ENCODE results near the gene LRRC75A.
A peak's percentile ranks its signal among the peaks of the same experiment; 100 is the strongest.

LRRC75A gene

GRCh38 chr17:16484445-16485175 is 7.4 kb downstream of the LRRC75A start:
- Histone ChIP-seq H3K27ac (ENCODE audit: low read depth, low read length) (no peak overlapping the region), H3K4me1 (ENCODE audit: control insufficient read depth in 1 of 2, insufficient read depth in 2 of 2, low read length in 2 of 2) (peaks cover 53 to 69% of the 10 kb centered on the region in 2 donors), H3K9me3 (ENCODE audit: control insufficient read depth in 1 of 2, low read length in 2 of 2) (no peaks in the 10 kb centered on the region), H3K4me3 (ENCODE audit: low read depth in 1 of 2, low read length in 2 of 2) (peak overlapping the region; percentile 10 to 32), H3K9ac (ENCODE audit: low read depth in 1 of 2, low read length in 2 of 2) (no peak overlapping the region), H3K27me3 (ENCODE audit: control insufficient read depth in 1 of 2, insufficient read depth in 2 of 2, low read length in 2 of 2) (no peaks in the 10 kb centered on the region), H3K36me3 (ENCODE audit: control insufficient read depth in 1 of 2, insufficient read depth in 2 of 2, low read length in 2 of 2) (peaks cover 5 to 19% of the 10 kb centered on the region in 2 donors)

- Histone ChIP-seq H3K27me3 (ENCODE audit: control insufficient read depth in 1 of 2, insufficient read depth in 2 of 2, low read length in 2 of 2) (no peaks in the 10 kb centered on the region), H3K27ac (ENCODE audit: low read depth, low read length) (no peak overlapping the region), H3K36me3 (ENCODE audit: control insufficient read depth in 1 of 2, insufficient read depth in 2 of 2, low read length in 2 of 2) (peaks cover 5 to 19% of the 10 kb centered on the region in 2 donors), H3K9ac (ENCODE audit: low read depth in 1 of 2, low read length in 2 of 2) (peak overlapping the region in 1 of 2 donors; percentile 6), H3K9me3 (ENCODE audit: control insufficient read depth in 1 of 2, low read length in 2 of 2) (no peaks in the 10 kb centered on the region), H3K4me3 (ENCODE audit: low read depth in 1 of 2, low read length in 2 of 2) (no peak overlapping the region), H3K4me1 (ENCODE audit: control insufficient read depth in 1 of 2, insufficient read depth in 2 of 2, low read length in 2 of 2) (peaks cover 38 to 69% of the 10 kb centered on the region in 2 donors)
Measured at GRCh38 chr17:16483021-16483645, 8.9 kb downstream of the LRRC75A start.

DNA sequence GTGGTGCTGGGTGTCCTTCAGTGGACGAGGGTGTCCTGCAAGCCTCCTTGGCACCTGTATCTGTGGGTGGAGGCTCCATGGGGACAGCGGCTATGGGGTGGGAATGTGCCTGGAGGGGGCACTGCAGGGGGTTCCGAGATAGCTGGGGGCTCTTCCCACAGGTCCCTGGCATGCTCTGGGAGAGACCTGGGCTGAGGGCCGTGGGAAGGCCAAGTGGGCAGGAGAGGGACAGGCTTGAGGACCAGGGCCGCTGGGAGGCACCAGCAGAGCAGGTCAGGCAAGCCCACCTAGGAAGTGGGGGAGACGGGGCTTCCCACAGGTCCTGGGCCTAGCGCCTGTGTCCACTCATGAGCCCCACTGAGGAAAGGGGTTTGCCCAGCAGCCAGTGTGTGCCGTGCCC is 9.7 kb downstream of the LRRC75A start:
- Histone ChIP-seq H3K4me3 (ENCODE audit: low read depth in 1 of 2, low read length in 2 of 2) (no peak overlapping the region), H3K9me3 (ENCODE audit: control insufficient read depth in 1 of 2, low read length in 2 of 2) (no peaks in the 10 kb centered on the region), H3K27me3 (ENCODE audit: control insufficient read depth in 1 of 2, insufficient read depth in 2 of 2, low read length in 2 of 2) (no peaks in the 10 kb centered on the region), H3K27ac (ENCODE audit: low read depth, low read length) (no peak overlapping the region), H3K9ac (ENCODE audit: low read depth in 1 of 2, low read length in 2 of 2) (no peak overlapping the region), H3K4me1 (ENCODE audit: control insufficient read depth in 1 of 2, insufficient read depth in 2 of 2, low read length in 2 of 2) (peaks cover 37 to 69% of the 10 kb centered on the region in 2 donors), H3K36me3 (ENCODE audit: control insufficient read depth in 1 of 2, insufficient read depth in 2 of 2, low read length in 2 of 2) (peaks cover 5 to 17% of the 10 kb centered on the region in 2 donors)

GRCh38 chr17:16480995-16481394 is 11.0 kb downstream of the LRRC75A start:
- Histone ChIP-seq H3K27ac (ENCODE audit: low read depth, low read length) (no peak overlapping the region), H3K9ac (ENCODE audit: low read depth in 1 of 2, low read length in 2 of 2) (no peak overlapping the region), H3K4me1 (ENCODE audit: control insufficient read depth in 1 of 2, insufficient read depth in 2 of 2, low read length in 2 of 2) (peaks cover 31 to 57% of the 10 kb centered on the region in 2 donors), H3K9me3 (ENCODE audit: control insufficient read depth in 1 of 2, low read length in 2 of 2) (no peaks in the 10 kb centered on the region), H3K36me3 (ENCODE audit: control insufficient read depth in 1 of 2, insufficient read depth in 2 of 2, low read length in 2 of 2) (peaks cover 5 to 17% of the 10 kb centered on the region in 2 donors), H3K4me3 (ENCODE audit: low read depth in 1 of 2, low read length in 2 of 2) (no peak overlapping the region), H3K27me3 (ENCODE audit: control insufficient read depth in 1 of 2, insufficient read depth in 2 of 2, low read length in 2 of 2) (no peaks in the 10 kb centered on the region)

- peaks cover 0 to 19% of the 10 kb centered on the region in 2 donors for H3K36me3 ChIP-seq (ENCODE audit: control insufficient read depth in 1 of 2, insufficient read depth in 2 of 2, low read length in 2 of 2)
- H3K27me3 ChIP-seq (ENCODE audit: control insufficient read depth in 1 of 2, insufficient read depth in 2 of 2, low read length in 2 of 2): no peaks in the 10 kb centered on the region
- H3K27ac ChIP-seq (ENCODE audit: low read depth, low read length): no peak overlapping the region
- H3K4me1 ChIP-seq (ENCODE audit: control insufficient read depth in 1 of 2, insufficient read depth in 2 of 2, low read length in 2 of 2): peaks cover 17 to 46% of the 10 kb centered on the region in 2 donors
- H3K9ac ChIP-seq (ENCODE audit: low read depth in 1 of 2, low read length in 2 of 2): no peak overlapping the region
- H3K4me3 ChIP-seq (ENCODE audit: low read depth in 1 of 2, low read length in 2 of 2): no peak overlapping the region
- no peaks in the 10 kb centered on the region for H3K9me3 ChIP-seq (ENCODE audit: control insufficient read depth in 1 of 2, low read length in 2 of 2)
Measured at GRCh38 chr17:16479264-16479663, 12.7 kb downstream of the LRRC75A start.

- no peak overlapping the region for H3K27ac ChIP-seq (ENCODE audit: low read depth, low read length)
- H3K36me3 ChIP-seq (ENCODE audit: control insufficient read depth in 1 of 2, insufficient read depth in 2 of 2, low read length in 2 of 2): peaks cover 0 to 20% of the 10 kb centered on the region in 2 donors
- H3K9ac ChIP-seq (ENCODE audit: low read depth in 1 of 2, low read length in 2 of 2): peak overlapping the region in 1 of 2 donors; percentile 17
- no peaks in the 10 kb centered on the region for H3K27me3 ChIP-seq (ENCODE audit: control insufficient read depth in 1 of 2, insufficient read depth in 2 of 2, low read length in 2 of 2)
- no peaks in the 10 kb centered on the region for H3K9me3 ChIP-seq (ENCODE audit: control insufficient read depth in 1 of 2, low read length in 2 of 2)
- H3K4me1 ChIP-seq (ENCODE audit: control insufficient read depth in 1 of 2, insufficient read depth in 2 of 2, low read length in 2 of 2): peaks cover 16 to 45% of the 10 kb centered on the region in 2 donors
- no peak overlapping the region for H3K4me3 ChIP-seq (ENCODE audit: low read depth in 1 of 2, low read length in 2 of 2)
Measured at GRCh38 chr17:16478649-16479048, 13.3 kb downstream of the LRRC75A start.

DNA sequence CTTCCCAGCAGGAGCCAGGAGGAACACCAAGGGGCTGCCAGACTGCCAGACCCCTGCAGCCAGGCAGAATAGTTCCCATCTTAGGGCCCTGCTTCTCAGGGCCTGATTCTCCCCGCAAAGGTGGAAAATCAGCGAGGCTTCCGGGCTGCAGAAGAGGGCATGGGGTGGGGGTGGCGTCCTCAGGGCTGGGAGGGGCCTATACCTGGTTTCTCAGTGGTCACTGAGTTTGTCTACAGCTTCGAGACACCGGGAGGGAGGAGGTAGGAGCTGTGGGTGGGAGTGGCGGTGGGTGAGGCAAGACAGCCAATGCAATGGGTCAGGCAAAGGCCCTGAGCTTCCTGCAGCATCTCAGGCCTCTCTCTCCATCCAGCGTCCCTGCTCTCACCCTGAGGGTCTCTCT is 14.3 kb downstream of the LRRC75A start:
- Histone ChIP-seq H3K4me3 (ENCODE audit: low read depth in 1 of 2, low read length in 2 of 2) (no peak overlapping the region), H3K36me3 (ENCODE audit: control insufficient read depth in 1 of 2, insufficient read depth in 2 of 2, low read length in 2 of 2) (peaks cover 0 to 16% of the 10 kb centered on the region in 2 donors), H3K4me1 (ENCODE audit: control insufficient read depth in 1 of 2, insufficient read depth in 2 of 2, low read length in 2 of 2) (peaks cover 16 to 37% of the 10 kb centered on the region in 2 donors), H3K9ac (ENCODE audit: low read depth in 1 of 2, low read length in 2 of 2) (peak overlapping the region in 1 of 2 donors; percentile 28), H3K9me3 (ENCODE audit: control insufficient read depth in 1 of 2, low read length in 2 of 2) (no peaks in the 10 kb centered on the region), H3K27me3 (ENCODE audit: control insufficient read depth in 1 of 2, insufficient read depth in 2 of 2, low read length in 2 of 2) (no peaks in the 10 kb centered on the region), H3K27ac (ENCODE audit: low read depth, low read length) (no peak overlapping the region)

GRCh38 chr17:16477255-16477654 is 14.7 kb downstream of the LRRC75A start:
- H3K9me3 ChIP-seq (ENCODE audit: control insufficient read depth in 1 of 2, low read length in 2 of 2): no peaks in the 10 kb centered on the region
- H3K36me3 ChIP-seq (ENCODE audit: control insufficient read depth in 1 of 2, insufficient read depth in 2 of 2, low read length in 2 of 2): peaks cover 0 to 11% of the 10 kb centered on the region in 2 donors
- no peak overlapping the region for H3K27ac ChIP-seq (ENCODE audit: low read depth, low read length)
- peak overlapping the region in 1 of 2 donors; percentile 28 for H3K9ac ChIP-seq (ENCODE audit: low read depth in 1 of 2, low read length in 2 of 2)
- H3K27me3 ChIP-seq (ENCODE audit: control insufficient read depth in 1 of 2, insufficient read depth in 2 of 2, low read length in 2 of 2): no peaks in the 10 kb centered on the region
- peaks cover 18 to 37% of the 10 kb centered on the region in 2 donors for H3K4me1 ChIP-seq (ENCODE audit: control insufficient read depth in 1 of 2, insufficient read depth in 2 of 2, low read length in 2 of 2)
- H3K4me3 ChIP-seq (ENCODE audit: low read depth in 1 of 2, low read length in 2 of 2): no peak overlapping the region

- no peak overlapping the region for H3K9ac ChIP-seq (ENCODE audit: low read depth in 1 of 2, low read length in 2 of 2)
- H3K4me1 ChIP-seq (ENCODE audit: control insufficient read depth in 1 of 2, insufficient read depth in 2 of 2, low read length in 2 of 2): peaks cover 32 to 47% of the 10 kb centered on the region in 2 donors
- H3K36me3 ChIP-seq (ENCODE audit: control insufficient read depth in 1 of 2, insufficient read depth in 2 of 2, low read length in 2 of 2): peaks cover 0 to 3% of the 10 kb centered on the region in 2 donors
Measured at GRCh38 chr17:16475179-16475704, 16.8 kb downstream of the LRRC75A start.

More at GRCh38 chr17:16475179-16475704, 16.8 kb downstream of the LRRC75A start:
- Histone ChIP-seq H3K4me3 (ENCODE audit: low read depth in 1 of 2, low read length in 2 of 2) (no peak overlapping the region), H3K27ac (ENCODE audit: low read depth, low read length) (no peak overlapping the region), H3K27me3 (ENCODE audit: control insufficient read depth in 1 of 2, insufficient read depth in 2 of 2, low read length in 2 of 2) (no peaks in the 10 kb centered on the region), H3K9me3 (ENCODE audit: control insufficient read depth in 1 of 2, low read length in 2 of 2) (no peaks in the 10 kb centered on the region)

Data from duodenal mucosa (tissue), 2 donors.